HEK293 (cell line): ENCODE results near the gene BPIFB4.

Source experiments
- CTCF ChIA-PET: fragments of 350-600 bp; formaldehyde crosslinking; extraction: SDS; loops from one replicate; lab custom pipeline; 2021; ENCODE audit warnings: antibody characterized with exemption; lab: Yijun Ruan, JAX
- POLR2A ChIA-PET: fragments of 300-600 bp; formaldehyde crosslinking; extraction: SDS; loops from one replicate; lab custom pipeline; 2020; ENCODE audit warnings: antibody characterized with exemption, inconsistent platforms; lab: Yijun Ruan, JAX
- H3K27ac ChIP-seq: fragments of 200-500 bp; sonication (Bioruptor generic); 2 replicates; pipeline ENCODE4 v1.5.1; 2014; ENCODE audit warnings: low read depth, low read length, control low read depth, inconsistent platforms; ENCODE audit errors: extremely low read depth
- H3K36me3 ChIP-seq, 2 experiments: fragments of 200-500 bp in 1 of 2; sonication (Bioruptor generic) in 1 of 2; 1 replicate in 1 of 2; 2 replicates in 1 of 2; pipeline ENCODE4 v1.5.1; 2014 to 2017; ENCODE audit warnings: inconsistent platforms in 2 of 2, low read length in 2 of 2; ENCODE audit not compliant: control insufficient read depth in 2 of 2, insufficient read depth in 1 of 2
- H3K4me1 ChIP-seq: fragments of 200-500 bp; sonication (Bioruptor generic); 2 replicates; pipeline ENCODE4 v1.5.1; 2014; ENCODE audit warnings: mild to moderate bottlenecking, low read length, inconsistent platforms; ENCODE audit not compliant: control insufficient read depth, insufficient read depth
- H3K4me3 ChIP-seq: 2 replicates; pipeline ENCODE4 v1.5.1; 2011; ENCODE audit warnings: low read depth, mild to moderate bottlenecking, control low read depth, low read length, moderate library complexity
- H3K9me3 ChIP-seq: fragments of 200-500 bp; sonication (Bioruptor generic); 2 replicates; pipeline ENCODE4 v1.5.1; 2014; ENCODE audit warnings: low read depth, low read length, inconsistent platforms; ENCODE audit not compliant: control insufficient read depth, insufficient read depth
- HOXA7 ChIP-seq: sonication (generic); formaldehyde crosslinking; IDR thresholded peaks from 2 replicates; pipeline ENCODE4 v1.8.1; 2022; ENCODE audit warnings: missing genetic modification reagents, borderline replicate concordance
- MEIS1 ChIP-seq: sonication (generic); formaldehyde crosslinking; IDR thresholded peaks from 2 replicates; pipeline ENCODE4 v1.8.1; 2022; ENCODE audit warnings: missing genetic modification reagents, mild to moderate bottlenecking, borderline replicate concordance
- PRDM6 ChIP-seq: fragments of 450-650 bp; formaldehyde crosslinking; IDR thresholded peaks from 2 replicates; pipeline ENCODE4 v1.5.1; 2017; ENCODE audit warnings: missing biosample characterization, missing genetic modification characterization
- TSHZ1 ChIP-seq: fragments of 450-650 bp; formaldehyde crosslinking; IDR thresholded peaks from 2 replicates; pipeline ENCODE4 v1.5.1; 2016; ENCODE audit warnings: missing biosample characterization, missing genetic modification characterization, borderline replicate concordance
- ZFHX2 ChIP-seq: fragments of 450-650 bp; formaldehyde crosslinking; conservative IDR thresholded peaks from 2 replicates; pipeline ENCODE4 v1.5.1; 2016; ENCODE audit warnings: missing biosample characterization, missing genetic modification characterization
- ZNF112 ChIP-seq: fragments of 450-650 bp; formaldehyde crosslinking; IDR thresholded peaks from 2 replicates; pipeline ENCODE4 v1.5.0; 2017; ENCODE audit warnings: missing biosample characterization, missing genetic modification characterization
- ZNF132 ChIP-seq: fragments of 450-650 bp; formaldehyde crosslinking; IDR thresholded peaks from 2 replicates; pipeline ENCODE4 v1.5.1; 2017; ENCODE audit warnings: missing biosample characterization, missing genetic modification characterization, borderline replicate concordance
- ZNF157 ChIP-seq: fragments of 450-650 bp; formaldehyde crosslinking; IDR thresholded peaks from 2 replicates; pipeline ENCODE4 v1.5.1; 2016; ENCODE audit warnings: missing biosample characterization, missing genetic modification characterization
- ZNF302 ChIP-seq: fragments of 450-650 bp; formaldehyde crosslinking; IDR thresholded peaks from 2 replicates; pipeline ENCODE4 v1.5.1; 2016; ENCODE audit warnings: missing biosample characterization, missing genetic modification characterization, low read depth
- ZNF335 ChIP-seq: fragments of 450-650 bp; formaldehyde crosslinking; conservative IDR thresholded peaks from 2 replicates; pipeline ENCODE4 v1.5.1; 2016; ENCODE audit warnings: missing biosample characterization, missing genetic modification characterization
- ZNF510 ChIP-seq: fragments of 450-650 bp; formaldehyde crosslinking; IDR thresholded peaks from 2 replicates; pipeline ENCODE4 v1.5.1; 2018; ENCODE audit warnings: mild to moderate bottlenecking, missing genetic modification characterization, missing biosample characterization; ENCODE audit not compliant: insufficient replicate concordance
- ZNF555 ChIP-seq: fragments of 450-650 bp; formaldehyde crosslinking; conservative IDR thresholded peaks from 2 replicates; pipeline ENCODE4 v1.5.1; 2017; ENCODE audit warnings: missing biosample characterization, mild to moderate bottlenecking, missing genetic modification characterization, inconsistent platforms
- ZNF660 ChIP-seq: fragments of 450-650 bp; IDR thresholded peaks from 2 replicates; pipeline ENCODE4 v1.5.1; 2018; ENCODE audit warnings: missing biosample characterization, mild to moderate bottlenecking, missing genetic modification characterization
- ZNF768 ChIP-seq: fragments of 450-650 bp; formaldehyde crosslinking; IDR thresholded peaks from 2 replicates; pipeline ENCODE4 v1.5.1; 2018; ENCODE audit warnings: missing biosample characterization, mild to moderate bottlenecking, missing genetic modification characterization
- TF ChIP-seq, protein P1 (sequence below): fragments of 450-650 bp; formaldehyde crosslinking; IDR thresholded peaks from 2 replicates; pipeline ENCODE4 v1.5.1; 2016; ENCODE audit warnings: missing biosample characterization, missing genetic modification characterization
- TF ChIP-seq, protein P2 (sequence below): fragments of 450-650 bp; formaldehyde crosslinking; IDR thresholded peaks from 2 replicates; pipeline ENCODE4 v1.5.1; 2016; ENCODE audit warnings: missing biosample characterization, missing genetic modification characterization

The BPIFB4 gene

GRCh38 chr20:33061658-33062028, 17.8 kb upstream of the BPIFB4 start:
- ChIA-PET POLR2A (no interaction called here), CTCF (no interaction called here)
- no peaks in the 10 kb centered on the region for H3K4me1 ChIP-seq
- no peaks in the 10 kb centered on the region for H3K9me3 ChIP-seq
- no peaks in the 10 kb centered on the region for H3K36me3 ChIP-seq
- no peak overlapping the region for H3K27ac ChIP-seq
- no peak overlapping the region for H3K4me3 ChIP-seq
- TF ChIP-seq, protein P1, sequence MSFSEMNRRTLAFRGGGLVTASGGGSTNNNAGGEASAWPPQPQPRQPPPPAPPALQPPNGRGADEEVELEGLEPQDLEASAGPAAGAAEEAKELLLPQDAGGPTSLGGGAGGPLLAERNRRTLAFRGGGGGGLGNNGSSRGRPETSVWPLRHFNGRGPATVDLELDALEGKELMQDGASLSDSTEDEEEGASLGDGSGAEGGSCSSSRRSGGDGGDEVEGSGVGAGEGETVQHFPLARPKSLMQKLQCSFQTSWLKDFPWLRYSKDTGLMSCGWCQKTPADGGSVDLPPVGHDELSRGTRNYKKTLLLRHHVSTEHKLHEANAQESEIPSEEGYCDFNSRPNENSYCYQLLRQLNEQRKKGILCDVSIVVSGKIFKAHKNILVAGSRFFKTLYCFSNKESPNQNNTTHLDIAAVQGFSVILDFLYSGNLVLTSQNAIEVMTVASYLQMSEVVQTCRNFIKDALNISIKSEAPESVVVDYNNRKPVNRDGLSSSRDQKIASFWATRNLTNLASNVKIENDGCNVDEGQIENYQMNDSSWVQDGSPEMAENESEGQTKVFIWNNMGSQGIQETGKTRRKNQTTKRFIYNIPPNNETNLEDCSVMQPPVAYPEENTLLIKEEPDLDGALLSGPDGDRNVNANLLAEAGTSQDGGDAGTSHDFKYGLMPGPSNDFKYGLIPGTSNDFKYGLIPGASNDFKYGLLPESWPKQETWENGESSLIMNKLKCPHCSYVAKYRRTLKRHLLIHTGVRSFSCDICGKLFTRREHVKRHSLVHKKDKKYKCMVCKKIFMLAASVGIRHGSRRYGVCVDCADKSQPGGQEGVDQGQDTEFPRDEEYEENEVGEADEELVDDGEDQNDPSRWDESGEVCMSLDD, result no peak
- TF ChIP-seq ZNF302 (tag by site-specific recombination) (no peak), ZNF157 (tag by site-specific recombination) (no peak), ZNF132 (tag by site-specific recombination) (no peak), ZNF768 (tag by site-specific recombination) (no peak), ZFHX2 (tag by site-specific recombination) (no peak), PRDM6 (tag by site-specific recombination) (no peak), ZNF660 (tag by site-specific recombination) (no peak), ZNF555 (tag by site-specific recombination) (no peak), ZNF510 (no peak), MEIS1 (CRISPR knock-in tag) (no peak), TSHZ1 (no peak), ZNF335 (tag by site-specific recombination) (no peak), HOXA7 (CRISPR knock-in tag) (no peak), ZNF112 (tag by site-specific recombination) (no peak)
- TF ChIP-seq, protein P2, sequence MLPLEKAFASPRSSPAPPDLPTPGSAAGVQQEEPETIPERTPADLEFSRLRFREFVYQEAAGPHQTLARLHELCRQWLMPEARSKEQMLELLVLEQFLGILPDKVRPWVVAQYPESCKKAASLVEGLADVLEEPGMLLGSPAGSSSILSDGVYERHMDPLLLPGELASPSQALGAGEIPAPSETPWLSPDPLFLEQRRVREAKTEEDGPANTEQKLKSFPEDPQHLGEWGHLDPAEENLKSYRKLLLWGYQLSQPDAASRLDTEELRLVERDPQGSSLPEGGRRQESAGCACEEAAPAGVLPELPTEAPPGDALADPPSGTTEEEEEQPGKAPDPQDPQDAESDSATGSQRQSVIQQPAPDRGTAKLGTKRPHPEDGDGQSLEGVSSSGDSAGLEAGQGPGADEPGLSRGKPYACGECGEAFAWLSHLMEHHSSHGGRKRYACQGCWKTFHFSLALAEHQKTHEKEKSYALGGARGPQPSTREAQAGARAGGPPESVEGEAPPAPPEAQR (tag by site-specific recombination), result no peak
